Glomerular visceral epithelial cell (primary cell): ENCODE measurements around the gene CDC42BPG.

Source experiments
- DNase-seq: peaks from one replicate; pipeline ENCODE4 v3.0.0-alpha.2; 2016; ENCODE audit errors: extremely low spot score

The CDC42BPG gene

DNA sequence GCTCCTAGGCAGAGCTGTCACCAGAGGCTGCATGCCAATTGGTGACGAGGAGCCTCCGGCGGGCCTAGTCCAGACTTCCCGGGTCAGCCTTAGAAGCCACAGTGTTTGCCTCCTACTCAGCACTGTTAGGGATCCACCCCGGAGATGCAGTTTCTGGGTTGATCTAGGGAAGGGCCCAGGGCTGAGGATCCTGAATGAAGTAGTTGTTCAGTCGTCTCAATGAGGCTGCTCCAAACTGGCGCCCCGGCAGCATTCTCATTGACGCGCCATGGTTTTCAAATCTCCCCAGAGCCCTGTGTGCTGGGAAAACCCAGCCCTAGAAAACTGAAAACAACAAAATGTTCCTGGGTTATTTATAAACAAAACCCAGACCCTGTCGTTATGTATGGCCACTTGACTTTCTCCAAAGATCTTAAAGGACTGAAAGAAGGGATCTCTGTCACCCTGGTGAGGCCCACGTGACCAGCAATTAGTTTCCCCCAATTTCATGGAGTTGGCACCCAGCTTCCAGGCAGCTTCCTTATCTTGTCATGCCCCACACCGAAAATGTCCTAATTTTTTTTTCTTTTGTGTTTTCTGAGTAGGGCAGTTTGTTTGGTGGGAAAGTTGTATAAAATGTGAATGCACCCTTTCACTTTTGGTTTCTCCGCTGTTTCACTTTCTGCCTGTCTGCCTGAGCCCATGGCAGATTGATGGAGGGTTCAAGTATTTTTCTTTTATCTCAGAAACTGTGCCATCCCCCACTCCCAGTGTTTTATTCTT lies 36.0 kb upstream of the CDC42BPG start:
- DNase-seq: no peak

- no peak for DNase-seq
These were observed 34.9 kb upstream of the CDC42BPG start for GRCh38 chr11:64879244-64879900.

DNA sequence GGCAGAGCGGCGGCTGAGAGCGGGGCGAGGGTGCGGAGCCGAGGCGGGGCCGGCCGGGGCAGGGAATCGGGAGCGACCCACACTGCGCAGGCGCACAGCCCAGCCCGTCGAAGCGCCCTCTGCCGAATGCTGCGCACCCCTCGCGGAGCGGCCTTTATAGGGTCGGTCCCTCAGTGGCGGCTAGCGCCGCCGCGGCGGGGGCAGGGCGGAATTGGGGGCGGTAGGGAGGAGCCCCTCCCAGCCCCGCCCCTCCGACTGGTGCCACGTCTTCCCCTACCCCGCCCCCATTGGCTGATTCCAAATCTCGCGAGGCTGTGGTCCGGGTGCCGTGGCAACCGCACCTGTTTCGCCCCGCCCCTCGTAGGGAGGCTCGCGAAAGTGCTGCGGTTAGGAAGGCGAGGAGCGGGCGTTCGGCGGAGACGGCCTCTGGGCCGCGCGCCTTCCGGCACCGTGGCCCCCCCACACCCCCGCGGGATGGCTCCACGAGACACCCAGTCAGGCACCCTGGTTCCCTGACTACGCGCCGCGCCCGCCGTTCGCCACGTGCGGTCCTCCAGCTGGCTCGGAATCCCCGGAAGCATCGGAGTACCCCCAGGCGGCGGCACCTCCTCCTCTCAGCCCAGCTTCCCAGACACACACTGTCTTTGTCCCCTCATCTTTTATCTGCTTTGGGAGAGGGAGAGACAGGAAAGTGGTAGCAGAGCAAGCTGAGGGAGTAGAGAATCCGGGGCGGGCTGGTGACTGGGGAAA lies 34.2 kb upstream of the CDC42BPG start, which contains the start of gene EHD1:
Gene EHD1, minus strand, starts transcription at position 128 of the 750 bp plus-strand sequence. CDS start 157 bp downstream, outside the sequence.
- peak; percentile 98 for DNase-seq

DNA sequence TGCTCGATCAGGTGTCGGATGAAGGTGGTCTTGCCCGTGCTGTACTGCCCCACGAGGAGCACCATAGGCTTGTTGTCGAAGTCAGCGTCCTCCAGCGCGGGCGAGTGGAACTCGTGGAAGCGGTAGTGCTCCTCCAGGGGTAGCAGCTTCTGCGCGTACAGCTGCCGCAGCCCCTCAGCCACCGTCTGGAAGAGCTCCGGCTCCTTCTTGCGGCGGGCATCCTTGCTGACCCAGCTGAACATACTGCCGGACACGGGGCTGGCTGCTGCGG lies 33.7 kb upstream of the CDC42BPG start:
- DNase-seq: no peak

- no peak for DNase-seq
These were observed 33.2 kb upstream of the CDC42BPG start for GRCh38 chr11:64877390-64878222.

- DNase-seq: peak; percentile 60
These were observed 32.4 kb upstream of the CDC42BPG start for GRCh38 chr11:64876835-64877341.

DNA sequence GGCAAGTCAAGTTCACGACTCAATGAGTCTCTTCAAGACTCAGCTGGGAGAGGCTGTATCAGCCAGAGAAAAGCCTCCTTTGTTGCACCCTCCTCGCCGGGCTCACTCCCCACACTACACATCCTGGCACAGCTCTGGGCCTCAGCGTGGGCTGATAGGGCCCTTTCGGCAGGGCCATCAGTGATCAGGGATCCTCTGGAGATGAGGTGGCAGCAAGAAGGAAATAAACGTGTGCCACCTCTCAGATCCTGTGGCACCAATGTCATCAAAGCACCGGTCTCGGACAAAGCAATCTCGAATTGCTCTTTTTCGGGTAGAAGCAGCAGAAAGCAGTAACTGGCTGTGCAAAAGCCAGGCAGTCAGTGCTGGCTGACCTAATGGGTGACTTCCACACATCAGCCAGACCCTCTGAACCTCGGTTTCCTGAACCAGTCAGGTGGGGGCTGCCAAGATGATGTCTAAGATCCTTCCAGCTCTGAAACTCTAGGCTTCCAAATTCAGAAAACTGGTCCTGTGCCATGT lies 31.8 kb upstream of the CDC42BPG start:
- no peak for DNase-seq

DNA sequence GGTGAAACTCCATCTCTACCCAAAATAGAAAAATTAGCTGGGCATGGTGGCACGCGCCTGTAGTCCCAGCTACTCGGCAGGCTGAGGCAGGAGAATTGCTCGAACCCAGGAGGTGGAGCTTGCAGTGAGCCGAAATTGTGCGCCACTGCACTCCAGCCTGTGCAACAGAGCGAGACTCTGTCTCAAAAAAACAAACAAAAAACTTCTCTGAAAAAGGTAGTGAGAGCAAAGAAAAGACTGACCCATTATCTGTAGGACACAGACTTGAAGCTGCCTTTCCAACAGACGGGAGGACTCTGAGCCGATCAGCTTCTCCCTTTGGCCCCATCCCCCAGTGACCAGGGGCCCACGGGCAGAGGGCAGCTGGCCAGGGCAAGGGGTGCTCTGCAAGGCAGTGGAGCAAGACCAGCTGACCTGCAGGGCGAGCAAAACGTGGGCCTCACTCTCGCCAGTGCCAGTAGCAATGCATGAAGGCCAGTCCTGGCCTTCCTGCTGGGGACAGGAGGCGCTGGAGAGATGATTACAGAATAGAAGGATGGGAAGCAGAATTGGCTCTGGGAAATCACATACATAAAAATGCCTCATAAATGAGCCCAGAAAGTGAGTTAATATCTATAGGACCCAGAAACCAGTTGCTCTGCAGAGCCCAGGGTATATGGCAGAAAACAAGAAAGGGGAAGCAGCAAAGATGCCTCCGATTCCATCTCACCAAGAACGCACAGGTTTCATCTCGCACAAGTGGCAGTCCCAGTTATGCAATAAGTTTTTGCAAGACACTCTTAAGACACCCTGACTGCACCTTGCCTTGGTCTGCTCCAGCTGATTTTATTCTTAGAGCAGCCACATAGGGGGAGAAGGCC lies 31.1 kb upstream of the CDC42BPG start:
- no peak for DNase-seq

DNA sequence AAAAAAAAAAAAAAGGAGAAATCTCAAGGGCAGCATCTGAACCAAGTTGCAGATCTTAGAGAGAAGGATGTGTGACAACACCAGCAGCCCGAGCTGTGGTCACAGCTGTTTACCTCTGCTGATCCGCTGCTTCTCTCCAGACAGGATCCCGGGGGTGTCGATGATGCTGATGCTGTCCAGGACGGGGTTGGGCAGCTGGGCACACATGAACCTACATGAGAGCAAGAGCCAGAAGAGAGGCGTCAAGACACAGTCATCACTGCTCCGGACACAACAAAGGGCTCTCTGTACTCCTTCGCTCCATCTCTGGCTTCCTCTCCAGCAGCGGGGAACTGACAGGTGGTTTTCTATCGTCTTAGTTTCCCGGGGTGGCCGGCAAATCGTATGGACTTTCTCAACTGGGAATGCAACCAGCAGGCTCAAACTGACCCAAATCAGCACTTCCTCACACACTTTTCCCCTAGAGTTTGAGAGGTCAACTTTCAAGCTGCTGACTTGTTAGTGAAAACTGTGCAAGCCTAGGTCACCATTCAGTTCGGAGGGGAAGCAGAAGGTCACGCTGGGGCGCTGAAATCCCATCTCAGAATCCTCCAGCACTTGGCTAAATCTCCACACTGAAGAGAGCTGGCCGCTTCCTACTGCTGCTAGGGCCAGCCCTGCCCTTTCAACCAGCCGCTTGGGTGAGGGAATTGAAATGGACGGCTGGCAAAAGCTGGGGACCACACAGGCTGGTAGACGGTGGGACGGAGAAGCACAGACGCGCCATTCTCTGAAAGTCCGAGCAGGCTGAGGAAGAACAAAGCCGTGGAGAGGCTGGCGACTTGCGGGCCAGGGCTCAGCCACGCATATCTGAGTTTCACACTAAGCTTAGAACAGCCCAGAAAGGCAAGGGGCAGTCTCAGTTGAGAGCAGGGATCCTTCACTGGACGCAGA lies 30.1 kb upstream of the CDC42BPG start:
- no peak for DNase-seq

DNA sequence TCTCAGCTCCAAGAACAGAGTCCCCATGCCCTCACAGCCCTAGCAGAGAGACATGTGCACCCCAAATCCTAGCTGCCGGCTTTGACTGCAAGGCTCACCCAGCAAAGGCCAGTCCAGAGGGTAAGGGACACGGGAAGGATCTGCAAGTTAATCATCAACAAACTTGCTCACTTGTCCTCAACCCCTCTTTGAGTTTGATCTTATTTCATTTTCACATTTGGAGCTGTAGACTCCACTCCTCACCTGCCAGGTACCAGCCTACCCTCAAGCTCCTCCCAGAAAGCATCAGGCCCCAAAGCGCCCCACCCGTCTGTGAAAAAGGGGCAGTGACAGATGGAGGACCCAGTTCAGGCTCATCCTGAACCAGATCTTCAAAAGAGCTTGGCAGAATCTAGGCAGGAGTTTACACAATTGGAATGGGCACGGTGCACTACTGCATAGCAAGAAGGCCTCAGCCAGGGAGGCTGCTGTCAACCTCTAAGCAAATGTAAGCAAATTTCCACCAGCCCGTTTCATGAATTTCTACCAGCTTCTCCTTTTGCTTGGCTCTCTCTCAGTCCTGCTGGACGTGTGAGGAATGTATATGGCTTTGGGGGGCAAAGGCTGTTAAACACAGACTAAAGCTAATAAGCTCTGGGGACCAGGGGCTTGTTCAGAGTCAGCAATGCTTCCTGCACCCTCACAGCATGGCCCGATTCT lies 28.5 kb upstream of the CDC42BPG start:
- DNase-seq: no peak

GRCh38 chr11:64871492-64871891 lies 27.0 kb upstream of the CDC42BPG start:
- DNase-seq: no peak

GRCh38 chr11:64870893-64871466 lies 26.5 kb upstream of the CDC42BPG start:
- no peak for DNase-seq

GRCh38 chr11:64870176-64870892 lies 25.9 kb upstream of the CDC42BPG start:
- peak; percentile 80 for DNase-seq

GRCh38 chr11:64869571-64870175 lies 25.2 kb upstream of the CDC42BPG start:
- no peak for DNase-seq

DNA sequence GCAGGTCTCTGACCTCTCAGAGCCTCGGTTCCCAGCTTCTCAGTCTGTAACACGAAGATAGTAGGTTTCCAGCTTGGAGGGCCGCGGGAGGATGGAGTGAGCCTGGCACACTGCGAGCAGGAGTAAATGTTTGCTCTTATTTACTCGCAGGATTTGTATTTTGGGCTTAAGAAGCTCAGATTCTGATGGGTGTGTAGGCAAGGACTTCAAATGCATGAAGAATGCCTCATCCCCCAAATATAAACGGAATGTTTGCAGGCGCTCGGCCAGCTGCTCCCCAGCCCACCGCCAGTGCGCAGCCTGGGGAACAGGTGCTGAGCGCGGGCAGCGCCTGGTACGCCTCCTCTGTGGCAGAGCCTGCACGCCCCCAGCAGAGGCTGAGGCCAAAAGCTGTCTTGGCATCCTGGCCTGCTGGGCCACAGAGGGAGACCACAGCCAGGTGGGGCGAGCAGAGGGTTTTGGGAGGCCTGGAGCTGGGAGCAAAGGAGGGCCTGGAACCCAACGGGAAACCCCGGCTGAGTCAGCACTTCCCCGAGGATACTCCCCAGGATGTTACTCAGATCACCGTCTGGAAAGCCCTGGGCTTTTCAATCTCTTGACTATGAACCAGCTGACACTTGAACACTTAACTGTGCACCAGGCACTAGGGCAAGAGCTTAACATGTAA lies 24.6 kb upstream of the CDC42BPG start:
- DNase-seq: peak; percentile 95

DNA sequence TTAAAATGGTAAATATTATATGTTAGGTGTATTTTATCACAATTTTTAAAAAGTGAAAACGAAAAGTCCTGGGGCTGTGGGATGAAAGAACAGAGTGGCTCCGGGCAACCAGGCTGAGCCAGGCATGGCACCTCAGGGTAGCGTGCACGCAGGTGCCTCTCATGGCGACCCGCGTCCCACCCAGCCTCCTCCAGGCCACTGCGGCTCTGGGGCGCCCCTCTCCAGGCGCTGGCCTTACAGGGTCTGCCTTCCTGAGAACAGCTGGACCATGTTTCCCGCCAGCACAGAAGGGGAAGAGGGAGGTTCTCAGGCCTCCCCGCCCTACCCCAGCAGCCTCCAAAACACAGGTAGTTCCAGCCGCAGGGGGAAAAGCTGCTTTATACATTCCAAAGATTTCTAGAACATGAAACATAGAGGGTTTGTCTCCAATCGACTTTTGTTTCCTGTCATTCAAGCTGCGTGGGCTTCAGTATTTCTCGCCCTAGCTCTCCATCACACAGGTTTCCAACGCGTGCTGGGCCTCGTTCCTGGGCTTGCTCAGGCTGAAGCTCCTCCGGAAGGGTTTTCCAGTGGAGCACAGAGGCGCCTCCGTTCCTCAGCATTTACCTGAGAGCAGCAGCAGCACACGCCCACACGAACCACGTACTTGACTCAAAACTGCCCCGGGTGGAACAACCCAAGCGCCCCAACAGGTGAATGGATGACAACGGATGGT lies 23.5 kb upstream of the CDC42BPG start:
- no peak for DNase-seq
